SK-N-SH treated with all-trans-retinoic acid at 6 μM for 48 hours (cell line): ENCODE results near the gene GNGT2.

Source experiments
- ATAC-seq: fragments of 200-7000 bp; cut with Tn5 transposase; 3 replicates; pipeline ENCODE4 v1.9.1; 2020; ENCODE audit warnings: mild to moderate bottlenecking, moderate library complexity
- ARNTL ChIP-seq: fragments of 450-650 bp; formaldehyde crosslinking; IDR thresholded peaks from 2 replicates; pipeline ENCODE4 v1.5.0; 2020; ENCODE audit warnings: low read depth, mild to moderate bottlenecking, moderate library complexity, borderline replicate concordance
- BACH2 ChIP-seq: fragments of 250-450 bp; sonication (Bioruptor Pico); IDR thresholded peaks from 2 replicates; pipeline ENCODE4 v1.9.0; 2021; ENCODE audit warnings: mild to moderate bottlenecking, borderline replicate concordance
- ESRRG ChIP-seq: fragments of 250-450 bp; sonication (Bioruptor Pico); IDR thresholded peaks from 2 replicates; pipeline ENCODE4 v1.6.1; 2021; ENCODE audit warnings: mild to moderate bottlenecking
- GLIS3 ChIP-seq: fragments of 250-450 bp; sonication (Bioruptor Pico); IDR thresholded peaks from 2 replicates; pipeline ENCODE4 v1.5.0; 2020; ENCODE audit warnings: mild to moderate bottlenecking, moderate library complexity
- ISL1 ChIP-seq: fragments of 250-450 bp; sonication (Bioruptor Pico); IDR thresholded peaks from 2 replicates; pipeline ENCODE4 v2.1.2; 2022; ENCODE audit warnings: mild to moderate bottlenecking, moderate library complexity
- OSR1 ChIP-seq: fragments of 250-450 bp; sonication (Bioruptor Pico); IDR thresholded peaks from 2 replicates; pipeline ENCODE4 v1.8.0; 2022; ENCODE audit warnings: moderate library complexity, mild to moderate bottlenecking, inconsistent platforms
- PPARA ChIP-seq: fragments of 250-450 bp; sonication (Bioruptor Pico); IDR thresholded peaks from 2 replicates; pipeline ENCODE4 v1.5.0; 2020; ENCODE audit warnings: mild to moderate bottlenecking, borderline replicate concordance
- RARB ChIP-seq: fragments of 250-450 bp; sonication (Bioruptor Pico); IDR thresholded peaks from 2 replicates; pipeline ENCODE4 v1.8.0; 2021; ENCODE audit warnings: mild to moderate bottlenecking, moderate library complexity
- SNAI2 ChIP-seq: fragments of 250-450 bp; sonication (Bioruptor Pico); IDR thresholded peaks from 2 replicates; pipeline ENCODE4 v1.5.0; 2020; ENCODE audit warnings: mild to moderate bottlenecking, moderate library complexity
- TCF4 ChIP-seq: fragments of 250-450 bp; sonication (Bioruptor Pico); IDR thresholded peaks from 2 replicates; pipeline ENCODE4 v1.8.0; 2021; ENCODE audit warnings: mild to moderate bottlenecking, moderate library complexity, borderline replicate concordance
- TOX ChIP-seq: fragments of 250-450 bp; sonication (Bioruptor Pico); IDR thresholded peaks from 2 replicates; pipeline ENCODE4 v1.8.0; 2021; ENCODE audit warnings: mild to moderate bottlenecking, moderate library complexity, borderline replicate concordance
- TSHZ2 ChIP-seq: fragments of 250-450 bp; sonication (Bioruptor Pico); IDR thresholded peaks from 2 replicates; pipeline ENCODE4 v1.5.0; 2020; ENCODE audit warnings: mild to moderate bottlenecking, moderate library complexity
- ZC3H10 ChIP-seq: fragments of 250-450 bp; sonication (Bioruptor Pico); IDR thresholded peaks from 2 replicates; pipeline ENCODE4 v1.5.1; 2021; ENCODE audit warnings: mild to moderate bottlenecking, moderate library complexity
- ZFP3 ChIP-seq: fragments of 250-450 bp; sonication (Bioruptor Pico); IDR thresholded peaks from 2 replicates; pipeline ENCODE4 v1.5.0; 2020; ENCODE audit warnings: mild to moderate bottlenecking, moderate library complexity
- ZNF70 ChIP-seq: fragments of 450-650 bp; formaldehyde crosslinking; IDR thresholded peaks from 2 replicates; pipeline ENCODE4 v1.5.0; 2020; ENCODE audit warnings: mild to moderate bottlenecking, moderate library complexity
- TF ChIP-seq, protein P1 (sequence below): fragments of 250-450 bp; sonication (Bioruptor Pico); IDR thresholded peaks from 2 replicates; pipeline ENCODE4 v1.8.0; 2021; ENCODE audit warnings: low read depth, mild to moderate bottlenecking, moderate library complexity, borderline replicate concordance
- TF ChIP-seq, protein P2 (sequence below): fragments of 250-450 bp; sonication (Bioruptor Pico); IDR thresholded peaks from 2 replicates; pipeline ENCODE4 v1.8.0; 2020; ENCODE audit warnings: mild to moderate bottlenecking, moderate library complexity, borderline replicate concordance
- TF ChIP-seq, protein P3 (sequence below): fragments of 250-450 bp; sonication (Bioruptor Pico); IDR thresholded peaks from 2 replicates; pipeline ENCODE4 v1.5.1; 2020; ENCODE audit warnings: low read depth, mild to moderate bottlenecking, moderate library complexity

The GNGT2 gene

DNA sequence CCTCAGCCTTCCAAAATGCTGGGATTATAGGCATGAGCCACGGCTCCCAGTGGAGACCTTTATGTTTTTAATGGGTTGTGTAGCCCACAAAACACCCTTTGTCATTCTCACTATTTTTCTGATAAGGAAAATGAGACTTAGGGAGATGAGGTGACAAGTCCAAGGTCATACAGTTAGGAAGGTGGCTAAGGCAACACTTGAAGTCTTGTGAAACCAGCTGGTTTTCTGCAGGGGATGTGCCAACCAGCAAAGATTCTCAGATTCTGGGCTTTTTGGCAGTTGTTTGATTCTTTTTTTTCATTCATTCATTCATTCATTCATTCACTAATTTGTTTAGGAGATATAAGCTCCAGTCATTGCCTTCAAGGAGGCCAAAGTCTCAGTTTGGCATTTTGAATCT is 30.2 kb upstream of the GNGT2 start:
- TF ChIP-seq, protein P1, sequence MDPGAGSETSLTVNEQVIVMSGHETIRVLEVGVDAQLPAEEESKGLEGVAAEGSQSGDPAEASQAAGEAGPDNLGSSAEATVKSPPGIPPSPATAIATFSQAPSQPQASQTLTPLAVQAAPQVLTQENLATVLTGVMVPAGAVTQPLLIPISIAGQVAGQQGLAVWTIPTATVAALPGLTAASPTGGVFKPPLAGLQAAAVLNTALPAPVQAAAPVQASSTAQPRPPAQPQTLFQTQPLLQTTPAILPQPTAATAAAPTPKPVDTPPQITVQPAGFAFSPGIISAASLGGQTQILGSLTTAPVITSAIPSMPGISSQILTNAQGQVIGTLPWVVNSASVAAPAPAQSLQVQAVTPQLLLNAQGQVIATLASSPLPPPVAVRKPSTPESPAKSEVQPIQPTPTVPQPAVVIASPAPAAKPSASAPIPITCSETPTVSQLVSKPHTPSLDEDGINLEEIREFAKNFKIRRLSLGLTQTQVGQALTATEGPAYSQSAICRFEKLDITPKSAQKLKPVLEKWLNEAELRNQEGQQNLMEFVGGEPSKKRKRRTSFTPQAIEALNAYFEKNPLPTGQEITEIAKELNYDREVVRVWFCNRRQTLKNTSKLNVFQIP: no peak
- TF ChIP-seq SNAI2 (CRISPR knock-in tag): no peak
- TF ChIP-seq GLIS3 (CRISPR knock-in tag): no peak
- TF ChIP-seq, protein P2, sequence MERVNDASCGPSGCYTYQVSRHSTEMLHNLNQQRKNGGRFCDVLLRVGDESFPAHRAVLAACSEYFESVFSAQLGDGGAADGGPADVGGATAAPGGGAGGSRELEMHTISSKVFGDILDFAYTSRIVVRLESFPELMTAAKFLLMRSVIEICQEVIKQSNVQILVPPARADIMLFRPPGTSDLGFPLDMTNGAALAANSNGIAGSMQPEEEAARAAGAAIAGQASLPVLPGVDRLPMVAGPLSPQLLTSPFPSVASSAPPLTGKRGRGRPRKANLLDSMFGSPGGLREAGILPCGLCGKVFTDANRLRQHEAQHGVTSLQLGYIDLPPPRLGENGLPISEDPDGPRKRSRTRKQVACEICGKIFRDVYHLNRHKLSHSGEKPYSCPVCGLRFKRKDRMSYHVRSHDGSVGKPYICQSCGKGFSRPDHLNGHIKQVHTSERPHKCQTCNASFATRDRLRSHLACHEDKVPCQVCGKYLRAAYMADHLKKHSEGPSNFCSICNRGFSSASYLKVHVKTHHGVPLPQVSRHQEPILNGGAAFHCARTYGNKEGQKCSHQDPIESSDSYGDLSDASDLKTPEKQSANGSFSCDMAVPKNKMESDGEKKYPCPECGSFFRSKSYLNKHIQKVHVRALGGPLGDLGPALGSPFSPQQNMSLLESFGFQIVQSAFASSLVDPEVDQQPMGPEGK (CRISPR knock-in tag): no peak
- TF ChIP-seq ZFP3 (CRISPR knock-in tag): no peak
- TF ChIP-seq ESRRG: no peak
- no peak for TF ChIP-seq TOX (CRISPR knock-in tag)
- TF ChIP-seq ZNF70 (CRISPR knock-in tag): no peak
- TF ChIP-seq ARNTL (CRISPR knock-in tag): no peak
- no peak for TF ChIP-seq BACH2
- no peak for TF ChIP-seq RARB (CRISPR knock-in tag)
- TF ChIP-seq TCF4 (CRISPR knock-in tag): no peak
- ATAC-seq: no peak

DNA sequence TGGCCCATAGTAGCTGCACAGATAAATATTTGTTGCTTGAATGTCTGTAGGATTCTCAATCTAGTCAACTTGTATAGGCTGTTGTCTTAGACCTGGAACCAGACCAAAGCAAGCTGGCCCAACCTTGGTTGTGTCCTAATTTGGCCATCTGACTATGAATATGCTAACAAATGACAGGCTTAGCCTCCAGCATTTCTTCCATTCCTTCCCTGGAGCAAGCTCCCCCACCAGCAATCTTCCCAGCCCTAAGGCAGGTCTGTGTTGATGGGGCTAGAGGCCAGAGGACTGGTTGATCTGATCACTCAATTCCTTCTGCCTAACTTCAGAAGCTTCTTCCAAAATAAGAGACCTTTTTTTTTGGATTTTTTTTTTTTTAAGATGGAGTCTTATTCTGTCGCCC is 29.6 kb upstream of the GNGT2 start:
- no peak for ATAC-seq
- no peak for TF ChIP-seq RARB (CRISPR knock-in tag)
- no peak for TF ChIP-seq SNAI2 (CRISPR knock-in tag)

DNA sequence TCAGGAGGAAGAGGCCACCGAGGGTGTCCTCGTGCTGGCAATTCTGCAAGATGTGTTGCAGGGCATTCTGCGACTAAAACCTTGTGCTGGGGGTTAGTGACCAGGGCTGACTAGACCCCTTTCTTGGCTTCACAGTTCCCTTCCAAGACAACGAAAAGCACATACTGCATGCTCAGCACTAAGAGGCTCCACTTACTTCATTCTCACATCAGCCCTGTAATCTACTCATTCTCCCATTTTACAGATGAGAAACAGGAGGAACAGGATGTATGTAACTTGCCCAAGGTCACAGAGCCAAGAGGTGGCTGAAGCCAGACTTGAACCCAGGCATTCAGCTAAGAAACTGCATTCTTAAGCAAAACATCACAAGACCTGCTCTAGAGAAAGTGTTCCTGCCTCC is 25.5 kb upstream of the GNGT2 start:
- no peak for ATAC-seq
- TF ChIP-seq ARNTL (CRISPR knock-in tag): no peak

DNA sequence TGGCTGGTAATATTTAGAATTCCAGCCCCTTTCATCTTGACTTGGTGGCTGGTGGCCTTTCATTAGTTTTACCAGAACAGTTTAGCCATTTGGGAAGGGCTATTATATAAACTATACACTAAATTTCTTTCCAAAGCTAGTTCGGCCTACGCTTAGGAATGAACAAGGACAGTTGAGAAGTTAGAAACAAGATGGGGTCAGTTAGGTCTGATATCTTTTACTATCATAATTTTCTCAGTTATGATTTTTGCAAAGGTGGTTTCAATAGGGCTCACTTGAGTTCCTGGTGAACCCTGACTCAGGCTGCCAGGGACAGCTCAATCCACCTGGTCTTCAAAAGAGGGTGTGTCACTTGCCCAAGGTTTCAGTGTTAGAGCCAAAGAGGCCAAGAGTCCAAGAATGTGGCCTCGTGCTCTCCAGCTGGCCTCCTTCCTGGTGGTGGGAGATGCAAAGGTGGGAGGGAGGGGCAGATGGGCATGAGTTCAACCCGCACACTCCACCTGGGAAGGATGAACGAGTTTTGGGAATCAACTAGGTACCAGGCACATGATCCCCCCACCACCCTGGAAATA is 24.2 kb upstream of the GNGT2 start:
- no peak for ATAC-seq
- TF ChIP-seq BACH2 (no peak), ISL1 (no peak), TSHZ2 (CRISPR knock-in tag) (no peak), ESRRG (no peak), GLIS3 (CRISPR knock-in tag) (no peak), ZC3H10 (CRISPR knock-in tag) (no peak)
- TF ChIP-seq, protein P1: no peak
- TF ChIP-seq, protein P3, sequence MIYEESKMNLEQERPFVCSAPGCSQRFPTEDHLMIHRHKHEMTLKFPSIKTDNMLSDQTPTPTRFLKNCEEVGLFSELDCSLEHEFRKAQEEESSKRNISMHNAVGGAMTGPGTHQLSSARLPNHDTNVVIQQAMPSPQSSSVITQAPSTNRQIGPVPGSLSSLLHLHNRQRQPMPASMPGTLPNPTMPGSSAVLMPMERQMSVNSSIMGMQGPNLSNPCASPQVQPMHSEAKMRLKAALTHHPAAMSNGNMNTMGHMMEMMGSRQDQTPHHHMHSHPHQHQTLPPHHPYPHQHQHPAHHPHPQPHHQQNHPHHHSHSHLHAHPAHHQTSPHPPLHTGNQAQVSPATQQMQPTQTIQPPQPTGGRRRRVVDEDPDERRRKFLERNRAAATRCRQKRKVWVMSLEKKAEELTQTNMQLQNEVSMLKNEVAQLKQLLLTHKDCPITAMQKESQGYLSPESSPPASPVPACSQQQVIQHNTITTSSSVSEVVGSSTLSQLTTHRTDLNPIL: no peak
- TF ChIP-seq, all 23 proteins: peak for 0

DNA sequence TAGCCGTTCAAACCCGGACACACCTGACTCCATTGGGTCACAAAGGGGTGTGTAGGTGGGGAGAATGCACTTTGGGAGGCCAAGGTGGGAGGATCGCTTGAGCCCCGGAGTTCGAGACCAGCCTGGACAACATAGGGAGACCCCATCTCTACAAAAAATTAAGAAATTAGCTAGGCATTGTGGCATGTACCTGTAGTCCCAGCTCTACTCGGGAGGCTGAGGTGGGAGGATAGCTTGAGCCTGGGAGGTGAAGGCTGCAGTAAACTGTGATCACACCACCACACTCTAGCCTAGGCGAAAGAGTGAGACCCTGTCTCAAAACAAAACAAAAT is 21.2 kb upstream of the GNGT2 start:
- ATAC-seq: no peak
- TF ChIP-seq ZC3H10 (CRISPR knock-in tag) (no peak), PPARA (CRISPR knock-in tag) (no peak), TSHZ2 (CRISPR knock-in tag) (no peak), GLIS3 (CRISPR knock-in tag) (no peak), OSR1 (CRISPR knock-in tag) (no peak), TOX (CRISPR knock-in tag) (no peak)
- TF ChIP-seq, protein P1: no peak
- TF ChIP-seq, protein P2 (CRISPR knock-in tag): no peak
